AG09309 (cell line): ENCODE results near the gene CTTNBP2NL.
"Not testable (repeated sequence)": the region's sequence is repeated elsewhere in the genome, so short reads cannot be mapped to it uniquely, and the experiment has no call there.

Experiments
- DNase-seq: peaks from one replicate; pipeline ENCODE4 v3.0.0-alpha.2; 2010; ENCODE audit warnings: low read depth
- H3K4me3 ChIP-seq: 2 replicates; pipeline ENCODE4 v1.5.1; 2011; ENCODE audit warnings: mild to moderate bottlenecking, low read depth, low read length, moderate library complexity; ENCODE audit not compliant: control insufficient read depth
- TF ChIP-seq, protein P1 (sequence below): IDR thresholded peaks from 2 replicates; pipeline ENCODE4 v1.5.1; 2011; ENCODE audit warnings: mild to moderate bottlenecking, low read depth, low read length, inconsistent platforms; ENCODE audit not compliant: insufficient read depth, control insufficient read depth; ENCODE audit errors: missing control alignments

The CTTNBP2NL gene

DNA sequence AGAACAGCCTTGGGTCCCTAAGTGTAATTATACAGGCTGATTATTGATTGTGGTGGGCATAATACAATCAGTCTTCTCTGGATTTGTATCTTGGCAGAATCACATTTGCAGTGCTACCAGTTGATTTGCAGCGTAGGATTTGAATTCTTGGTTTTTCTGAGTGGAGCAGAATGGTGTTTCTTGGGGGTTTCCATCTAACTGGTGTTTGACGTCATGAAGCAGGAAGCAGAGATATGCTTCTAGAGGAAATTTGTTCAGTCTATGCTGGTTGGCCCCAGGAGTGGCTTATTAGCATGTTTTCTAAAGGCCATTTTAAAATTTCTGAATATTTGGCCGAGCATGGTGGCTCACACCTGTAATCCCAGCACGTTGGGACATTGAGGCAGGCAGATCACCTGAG, 3.4 kb downstream of the CTTNBP2NL start:
- no peak overlapping the region for H3K4me3 ChIP-seq

DNA sequence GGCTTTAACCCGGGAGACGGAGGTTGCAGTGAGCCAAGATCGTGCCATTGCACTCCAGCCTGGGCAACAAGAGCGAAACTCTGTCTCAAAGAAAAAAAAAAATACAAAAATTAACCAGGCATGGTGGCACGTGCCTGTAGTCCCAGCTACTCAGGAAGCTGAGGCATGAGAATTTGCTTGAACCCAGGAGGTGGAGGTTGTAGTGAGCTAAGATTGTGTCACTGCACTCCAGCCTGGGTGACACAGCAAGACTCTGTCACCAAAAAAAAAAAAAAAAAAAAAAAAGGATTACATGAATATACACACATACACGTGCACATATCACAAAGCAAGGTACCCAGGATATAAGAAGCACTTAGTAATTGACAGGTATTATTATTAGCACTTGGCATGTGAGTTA, 4.7 kb downstream of the CTTNBP2NL start:
- not testable (repeated sequence) for H3K4me3 ChIP-seq, DNase-seq

More for the DNA sequence above, 3.4 kb downstream of the CTTNBP2NL start:
- TF ChIP-seq, protein P1, sequence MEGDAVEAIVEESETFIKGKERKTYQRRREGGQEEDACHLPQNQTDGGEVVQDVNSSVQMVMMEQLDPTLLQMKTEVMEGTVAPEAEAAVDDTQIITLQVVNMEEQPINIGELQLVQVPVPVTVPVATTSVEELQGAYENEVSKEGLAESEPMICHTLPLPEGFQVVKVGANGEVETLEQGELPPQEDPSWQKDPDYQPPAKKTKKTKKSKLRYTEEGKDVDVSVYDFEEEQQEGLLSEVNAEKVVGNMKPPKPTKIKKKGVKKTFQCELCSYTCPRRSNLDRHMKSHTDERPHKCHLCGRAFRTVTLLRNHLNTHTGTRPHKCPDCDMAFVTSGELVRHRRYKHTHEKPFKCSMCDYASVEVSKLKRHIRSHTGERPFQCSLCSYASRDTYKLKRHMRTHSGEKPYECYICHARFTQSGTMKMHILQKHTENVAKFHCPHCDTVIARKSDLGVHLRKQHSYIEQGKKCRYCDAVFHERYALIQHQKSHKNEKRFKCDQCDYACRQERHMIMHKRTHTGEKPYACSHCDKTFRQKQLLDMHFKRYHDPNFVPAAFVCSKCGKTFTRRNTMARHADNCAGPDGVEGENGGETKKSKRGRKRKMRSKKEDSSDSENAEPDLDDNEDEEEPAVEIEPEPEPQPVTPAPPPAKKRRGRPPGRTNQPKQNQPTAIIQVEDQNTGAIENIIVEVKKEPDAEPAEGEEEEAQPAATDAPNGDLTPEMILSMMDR, result no peak
- no peak for DNase-seq

- H3K4me3 ChIP-seq, result no peak overlapping the region
- DNase-seq, result no peak
- TF ChIP-seq, protein P1, result no peak
These were observed 6.9 kb downstream of the CTTNBP2NL start for GRCh38 chr1:112402682-112403643.

- no peak overlapping the region for H3K4me3 ChIP-seq
- TF ChIP-seq, protein P1, result no peak
- no peak for DNase-seq
These were observed 10.8 kb downstream of the CTTNBP2NL start for GRCh38 chr1:112406771-112407170.

GRCh38 chr1:112409414-112409813, 13.4 kb downstream of the CTTNBP2NL start:
- no peak overlapping the region for H3K4me3 ChIP-seq
- TF ChIP-seq, protein P1, result no peak
- DNase-seq, result no peak

GRCh38 chr1:112410673-112411072, 14.7 kb downstream of the CTTNBP2NL start:
- no peak for DNase-seq
- no peak overlapping the region for H3K4me3 ChIP-seq
- TF ChIP-seq, protein P1, result no peak

GRCh38 chr1:112417271-112417670, 21.3 kb downstream of the CTTNBP2NL start:
- TF ChIP-seq, protein P1, result no peak
- DNase-seq, result no peak
- no peak overlapping the region for H3K4me3 ChIP-seq
